ENCODE measurements around the gene TRAPPC13.

The TRAPPC13 gene

DNA sequence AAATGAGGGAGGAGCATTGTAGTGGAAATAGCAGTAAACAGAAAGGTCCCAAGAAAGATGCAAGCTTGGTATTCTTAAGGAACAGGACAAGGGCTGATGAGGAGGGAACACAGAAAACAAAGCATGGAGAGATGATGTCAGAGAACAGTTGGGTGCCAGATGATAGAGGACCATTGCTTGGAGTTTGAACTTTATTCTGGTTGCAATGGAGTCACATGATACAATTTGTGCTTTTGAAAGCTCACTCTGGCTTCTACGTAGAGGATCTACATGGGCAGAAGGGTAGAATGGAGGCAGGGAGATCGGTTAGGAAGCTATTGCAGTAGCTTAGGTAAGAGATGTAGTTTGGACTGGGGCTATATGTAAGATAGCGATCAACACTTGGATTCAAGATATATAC, 57.3 kb downstream of the TRAPPC13 start:
- DNase-seq (ENCODE audit: low read depth in 2 of 2), result no peak

DNA sequence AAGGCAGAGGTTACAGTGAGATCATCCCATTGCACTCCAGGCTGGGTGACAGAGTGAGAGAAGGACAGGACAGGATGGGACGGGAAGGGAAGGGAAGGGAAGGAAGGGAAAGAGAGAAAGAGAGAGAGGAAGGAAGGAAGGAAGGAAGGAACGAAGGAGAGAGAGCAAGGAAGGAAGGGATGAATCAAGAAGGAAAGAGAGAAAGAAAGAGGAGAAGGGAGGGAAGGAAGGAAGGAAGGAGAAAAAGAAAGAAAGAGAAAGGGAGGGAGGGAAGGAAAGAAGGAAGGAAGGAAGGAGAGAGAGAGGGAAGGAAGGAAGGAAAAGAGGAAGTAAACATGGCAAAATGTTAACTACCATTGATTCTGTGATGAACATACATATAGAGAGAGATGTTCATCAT, 68.3 kb downstream of the TRAPPC13 start:
- no peak for DNase-seq (ENCODE audit: low read depth in 2 of 2)

DNA sequence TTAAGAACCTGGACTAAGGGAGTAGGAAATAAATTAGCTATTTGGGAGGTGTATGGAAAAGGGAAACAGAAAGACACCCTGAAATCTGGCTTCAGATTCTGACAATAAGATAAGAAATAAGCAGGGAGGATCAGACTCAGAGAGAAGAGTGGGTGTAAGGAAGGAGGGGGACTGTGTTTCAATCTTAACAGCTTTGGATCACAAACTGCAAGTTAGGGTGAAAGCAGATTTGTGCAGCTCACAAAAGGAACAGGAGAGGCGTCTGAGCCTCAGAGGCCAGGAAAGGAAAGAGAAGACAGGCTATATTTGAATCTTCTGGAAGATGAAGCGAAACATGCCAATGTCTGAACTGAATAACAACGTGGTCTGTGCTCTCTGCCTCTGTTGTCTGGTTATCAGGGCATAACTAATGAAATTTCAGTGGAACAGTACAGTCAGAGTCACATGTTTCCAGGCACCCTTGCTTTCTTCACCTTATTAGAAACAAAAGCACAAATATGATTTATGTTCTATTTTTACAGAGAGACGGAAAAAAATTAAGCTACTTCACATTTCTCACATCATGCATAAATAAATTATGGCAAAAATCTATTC, 70.4 kb downstream of the TRAPPC13 start:
- no peak for DNase-seq (ENCODE audit: low read depth in 2 of 2)

DNA sequence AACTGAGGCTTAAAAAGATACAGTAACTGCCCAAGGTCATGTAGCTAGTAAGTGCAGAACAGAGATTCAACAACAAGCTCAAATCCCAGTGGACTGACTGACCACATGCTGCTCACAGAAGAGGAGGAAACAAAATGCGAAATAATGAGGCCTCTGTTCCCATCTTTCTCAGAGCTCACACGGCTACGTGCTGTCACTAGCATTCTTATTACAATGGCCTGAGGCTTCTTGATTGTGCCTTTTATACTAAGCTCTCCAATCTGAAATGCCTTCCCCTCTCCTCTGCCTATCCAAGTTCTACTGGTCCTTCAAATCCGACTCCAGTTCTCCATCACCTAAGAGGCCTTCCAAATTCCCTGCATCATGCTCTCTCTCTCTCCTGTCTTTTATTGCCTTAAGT, 71.1 kb downstream of the TRAPPC13 start:
- DNase-seq (ENCODE audit: low read depth in 2 of 2), result no peak

DNA sequence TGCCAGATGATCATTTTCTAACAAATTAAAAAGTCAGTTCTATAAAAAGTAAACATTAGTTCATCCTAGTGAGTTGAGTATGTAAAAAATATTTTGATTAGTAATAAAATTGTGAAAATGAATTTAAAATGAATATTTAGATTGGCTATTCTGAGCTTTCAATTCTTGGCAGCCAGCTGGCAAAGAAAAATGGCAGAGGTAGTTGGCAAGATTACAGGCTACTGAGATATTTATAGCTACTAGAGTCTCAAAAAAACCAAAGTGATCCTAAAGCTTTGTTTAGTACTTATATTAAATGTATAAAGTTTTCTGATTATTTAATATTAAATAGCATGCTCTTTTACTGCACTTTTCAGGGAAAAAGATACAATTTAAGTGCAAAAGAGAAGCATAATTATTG, 72.1 kb downstream of the TRAPPC13 start:
- DNase-seq (ENCODE audit: low read depth in 2 of 2), result no peak

DNA sequence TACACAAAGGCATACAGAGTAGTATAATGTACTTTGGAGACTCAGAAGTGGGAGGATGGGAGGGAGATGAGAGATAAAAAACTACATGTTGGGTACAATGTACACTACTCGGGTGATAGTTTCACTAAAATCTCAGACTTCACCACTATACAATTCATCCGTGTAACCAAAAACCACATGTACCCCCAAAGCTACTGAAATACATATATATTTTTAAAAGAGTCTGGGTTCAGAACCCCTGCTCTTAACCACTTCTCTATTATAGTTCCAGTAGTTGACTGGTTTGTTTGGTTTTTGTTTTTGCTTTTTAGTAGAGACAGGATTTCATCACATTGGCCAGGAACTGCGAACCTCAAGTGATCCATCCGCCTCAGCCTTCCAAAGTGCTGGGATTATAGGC, 74.5 kb downstream of the TRAPPC13 start:
- no peak for DNase-seq (ENCODE audit: low read depth in 2 of 2)

DNA sequence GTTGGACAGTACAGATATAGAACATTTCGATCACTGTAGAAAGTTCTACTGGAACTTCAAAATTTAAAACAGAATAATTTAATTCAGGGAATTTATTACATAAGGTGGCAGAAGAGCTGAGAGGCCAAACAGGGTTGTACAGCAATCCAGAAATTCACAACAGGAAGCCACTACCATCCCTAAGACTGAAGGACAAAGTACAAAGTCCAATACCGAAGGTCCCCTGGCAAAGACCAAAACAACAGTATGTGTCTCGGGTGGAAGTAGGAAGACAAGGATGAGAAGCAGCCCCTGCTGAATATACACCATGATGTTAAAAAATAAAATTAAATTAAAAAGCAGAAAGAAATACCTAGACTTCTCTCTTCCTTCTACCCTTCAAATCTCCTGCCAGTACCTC, 77.2 kb downstream of the TRAPPC13 start:
- no peak for DNase-seq (ENCODE audit: low read depth in 2 of 2)

DNA sequence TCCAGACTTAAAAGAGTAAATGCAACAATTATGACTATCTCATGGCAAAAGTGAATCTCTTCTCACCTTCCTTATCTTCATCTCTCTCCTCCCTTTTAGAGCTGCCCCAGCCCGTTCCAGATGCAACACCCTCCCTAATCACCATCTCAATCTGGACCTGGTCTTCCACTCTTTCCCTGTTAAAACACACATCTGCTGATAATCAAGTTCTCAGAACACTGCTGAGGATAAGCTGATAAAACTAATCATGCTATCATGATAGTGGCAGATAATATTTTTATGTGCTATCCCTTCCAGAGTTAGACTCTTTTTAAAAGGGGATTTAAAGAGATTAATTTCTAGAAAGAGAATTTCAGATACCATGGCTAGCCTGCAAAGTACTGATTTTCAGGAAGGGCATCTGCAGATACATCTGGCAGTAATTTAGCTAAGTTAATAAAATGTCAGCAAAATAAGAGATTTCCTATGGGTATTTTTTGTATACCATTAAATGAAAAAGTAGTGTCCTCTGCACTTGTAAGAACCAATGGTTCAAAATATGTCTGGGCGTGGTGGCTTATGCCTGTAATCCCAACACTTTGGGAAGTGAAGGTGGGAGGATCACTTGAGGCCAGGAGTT, 79.9 kb downstream of the TRAPPC13 start:
- DNase-seq (ENCODE audit: low read depth in 2 of 2), result no peak

DNA sequence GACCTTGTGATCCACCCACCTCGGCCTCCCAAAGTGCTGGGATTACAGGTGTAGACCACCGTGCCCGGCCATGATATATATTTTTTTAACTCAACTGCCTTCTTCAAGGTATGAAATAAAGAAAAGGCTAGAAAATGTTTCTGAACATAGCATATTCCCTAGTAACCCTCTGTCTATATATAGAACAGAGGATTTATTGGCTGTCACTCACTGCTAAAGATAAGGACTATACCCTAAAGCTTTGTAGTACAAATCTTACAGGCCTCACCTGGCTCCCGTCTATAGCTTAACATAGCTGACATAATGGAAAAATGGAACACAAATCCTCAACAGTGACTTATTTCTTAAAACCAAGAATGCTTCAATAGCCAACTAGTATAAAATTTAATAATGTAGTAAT, 82.8 kb downstream of the TRAPPC13 start:
- no peak for DNase-seq (ENCODE audit: low read depth in 2 of 2)

DNA sequence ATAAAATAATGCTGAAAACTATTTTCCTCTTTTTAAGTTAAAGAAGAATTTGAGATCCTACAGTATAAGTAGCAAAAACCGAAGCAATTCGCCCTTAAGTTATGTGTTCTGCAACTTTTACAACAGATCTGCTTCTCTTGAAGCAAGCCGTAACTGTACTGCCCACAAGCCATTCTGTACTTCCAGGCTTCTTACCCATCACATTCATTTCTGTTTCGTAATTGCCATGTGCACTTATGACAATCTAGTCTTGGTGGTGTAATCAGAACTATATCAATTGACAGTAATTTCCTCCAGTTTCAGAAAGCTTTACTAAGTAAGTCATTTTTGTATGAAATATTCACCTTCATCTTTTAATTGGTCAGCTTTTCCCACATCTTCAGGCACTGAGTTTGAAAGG, 83.3 kb downstream of the TRAPPC13 start:
- no peak for DNase-seq (ENCODE audit: low read depth in 2 of 2)
